Measurements from ENCODE around the gene ASB16. TPM values are rescaled to one million over a fixed set of nuclear protein-coding genes. Genes with fewer than 3 reads are reported as not detected.

The ASB16 gene
- total RNA-seq, 1 experiment from 2014 or later = 0.11 TPM

DNA sequence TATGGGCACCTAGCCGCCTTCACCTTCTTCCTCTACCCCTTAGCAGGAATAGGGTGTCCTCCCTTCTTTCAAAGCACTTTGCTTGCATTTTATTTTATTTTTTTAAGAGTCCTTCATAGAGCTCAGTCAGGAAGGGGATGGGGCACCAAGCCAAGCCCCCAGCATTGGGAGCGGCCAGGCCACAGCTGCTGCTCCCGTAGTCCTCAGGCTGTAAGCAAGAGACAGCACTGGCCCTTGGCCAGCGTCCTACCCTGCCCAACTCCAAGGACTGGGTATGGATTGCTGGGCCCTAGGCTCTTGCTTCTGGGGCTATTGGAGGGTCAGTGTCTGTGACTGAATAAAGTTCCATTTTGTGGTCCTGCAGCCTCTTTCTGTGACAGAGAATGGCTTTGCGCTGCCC is 20.9 kb downstream of the ASB16 start:
- H3K27ac Mint-ChIP-seq = peak overlapping the region; percentile 92
- ATAC-seq = no peak
- no peaks in the 10 kb centered on the region for H3K27me3 Mint-ChIP-seq (ENCODE audit: low read depth)
- no peaks in the 10 kb centered on the region for H3K9me3 Mint-ChIP-seq
- ChIA-PET POLR2A (interaction anchor here (0.6 to 1.6 kb wide), 2 partner anchors 30 to 91 kb away, joined by 4 read pairs; no protein-coding TSS in a partner anchor), CTCF (interaction anchor here (0.9 to 2.4 kb wide), 8 partner anchors 13 to 160 kb away, joined by 3 to 7 read pairs (median 4); no protein-coding TSS in a partner anchor)
- peaks cover 32% of the 10 kb centered on the region for H3K36me3 Mint-ChIP-seq
- no peak for DNase-seq (ENCODE audit: low spot score)
- peak overlapping the region; percentile 28 for H3K4me3 Mint-ChIP-seq
- H3K4me1 Mint-ChIP-seq = peaks cover 26% of the 10 kb centered on the region
- TF ChIP-seq ESRRA (CRISPR knock-in tag; IDR thresholded peaks at IDR 0.05; ENCODE audit: borderline replicate concordance) (no peak), ZNF121 (CRISPR knock-in tag; IDR thresholded peaks at IDR 0.05) (no peak)

DNA sequence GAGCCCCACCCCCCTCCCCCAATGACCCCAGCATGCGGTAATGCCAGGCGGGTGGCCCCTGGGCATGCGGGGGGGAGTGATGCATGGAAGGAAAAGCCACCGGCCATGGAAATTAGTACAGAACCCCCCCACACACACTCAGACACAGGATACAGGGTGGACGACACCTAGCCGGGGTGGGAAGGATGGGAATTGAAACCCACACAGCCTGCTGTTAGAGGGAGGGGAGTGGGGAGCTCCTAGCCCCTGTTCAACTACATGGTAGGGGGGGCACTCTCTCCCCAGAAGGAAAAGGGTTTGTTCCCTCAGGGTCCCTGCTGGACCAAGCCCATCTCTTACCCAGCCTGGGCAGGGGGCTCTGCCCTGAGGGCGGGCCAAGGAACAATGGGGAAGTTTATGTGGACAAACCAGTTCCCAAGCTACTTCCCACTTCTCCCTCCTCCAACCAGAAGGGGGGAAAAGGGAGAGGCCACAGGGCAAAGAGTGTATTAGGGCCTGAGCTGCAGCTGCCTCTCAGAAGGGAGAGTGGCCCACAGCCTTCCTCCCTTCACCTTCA is 21.5 kb downstream of the ASB16 start:
- CTCF ChIA-PET = interaction anchor here (0.8 to 2.4 kb wide), 13 partner anchors 12 to 186 kb away, joined by 3 to 7 read pairs (median 4); no protein-coding TSS in a partner anchor
- Mint-ChIP-seq H3K4me3 (peak overlapping the region; percentile 27; the same call in 1 of the 2 replicates), H3K27me3 (ENCODE audit: low read depth) (no peaks in the 10 kb centered on the region), H3K9me3 (no peaks in the 10 kb centered on the region), H3K27ac (peak overlapping the region; percentile 77), H3K4me1 (peaks cover 26% of the 10 kb centered on the region), H3K36me3 (peaks cover 35% of the 10 kb centered on the region)
- POLR2A ChIA-PET = interaction anchor here (0.6 to 1.6 kb wide), 2 partner anchors 26 to 29 kb away, joined by 3 to 4 read pairs; no protein-coding TSS in a partner anchor
- DNase-seq (ENCODE audit: low spot score) = peak; percentile 53
- peak; percentile 88 for ATAC-seq
- TF ChIP-seq CREM (CRISPR knock-in tag; IDR thresholded peaks at IDR 0.05) (no peak), ZNF121 (CRISPR knock-in tag; IDR thresholded peaks at IDR 0.05) (0 out of 2 replicates have a peak, but pooled peaks have one; percentile 1), ETV6 (CRISPR knock-in tag; IDR thresholded peaks at IDR 0.05) (peak; percentile 68; the same call in 1 of the 2 replicates), HMGA2 (CRISPR knock-in tag; IDR thresholded peaks at IDR 0.05) (no peak), GTF2I (CRISPR knock-in tag; conservative IDR thresholded peaks at IDR 0.05) (no peak), TEAD1 (CRISPR knock-in tag; IDR thresholded peaks at IDR 0.05) (0 out of 2 replicates have a peak, but pooled peaks have one; percentile 59)

DNA sequence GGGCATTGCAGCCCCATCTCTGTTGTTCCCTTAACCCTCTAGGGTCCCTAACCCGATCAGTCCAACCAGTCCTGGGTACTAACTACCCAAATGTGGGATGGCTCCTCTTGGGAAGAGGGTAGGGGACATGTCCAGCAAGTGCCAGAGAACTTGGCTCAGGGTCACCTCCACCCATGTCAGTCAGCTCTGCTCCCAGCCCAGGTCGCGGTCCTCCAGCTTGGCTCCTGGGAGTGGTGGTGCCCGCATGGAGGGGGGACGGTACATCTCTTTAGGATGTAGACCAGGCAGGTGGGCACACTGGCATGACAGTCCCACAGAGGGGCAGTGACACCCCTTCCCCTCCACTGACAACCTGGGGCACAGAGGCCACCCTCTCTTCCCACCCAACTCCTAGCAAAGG is 22.2 kb downstream of the ASB16 start:
- ATAC-seq (no peak), DNase-seq (ENCODE audit: low spot score) (no peak)
- Mint-ChIP-seq H3K4me1 (peaks cover 25% of the 10 kb centered on the region), H3K36me3 (peaks cover 42% of the 10 kb centered on the region), H3K27ac (peak overlapping the region; percentile 77; the same call in 1 of the 2 replicates), H3K4me3 (no peak overlapping the region), H3K27me3 (ENCODE audit: low read depth) (no peaks in the 10 kb centered on the region), H3K9me3 (no peaks in the 10 kb centered on the region)
- ChIA-PET CTCF (interaction anchor here (1.0 to 2.4 kb wide), 10 partner anchors 11 to 186 kb away, joined by 3 to 7 read pairs (median 4); no protein-coding TSS in a partner anchor), POLR2A (interaction anchor here (0.6 kb wide), 1 partner anchor 25 kb away, joined by 3 read pairs; no protein-coding TSS in a partner anchor)
- no peak for TF ChIP-seq EMX1 (CRISPR knock-in tag; IDR thresholded peaks at IDR 0.05)
- TF ChIP-seq NR1H2 (CRISPR knock-in tag; IDR thresholded peaks at IDR 0.05) = no peak
- TF ChIP-seq ZNF121 (CRISPR knock-in tag; IDR thresholded peaks at IDR 0.05) = no peak
- no peak for TF ChIP-seq JUN (CRISPR knock-in tag; IDR thresholded peaks at IDR 0.05)
- no peak for TF ChIP-seq SMAD4 (CRISPR knock-in tag; IDR thresholded peaks at IDR 0.05)
- no peak for TF ChIP-seq ZBTB21 (CRISPR knock-in tag; IDR thresholded peaks at IDR 0.05; ENCODE audit: borderline replicate concordance)
- TF ChIP-seq, protein P1, sequence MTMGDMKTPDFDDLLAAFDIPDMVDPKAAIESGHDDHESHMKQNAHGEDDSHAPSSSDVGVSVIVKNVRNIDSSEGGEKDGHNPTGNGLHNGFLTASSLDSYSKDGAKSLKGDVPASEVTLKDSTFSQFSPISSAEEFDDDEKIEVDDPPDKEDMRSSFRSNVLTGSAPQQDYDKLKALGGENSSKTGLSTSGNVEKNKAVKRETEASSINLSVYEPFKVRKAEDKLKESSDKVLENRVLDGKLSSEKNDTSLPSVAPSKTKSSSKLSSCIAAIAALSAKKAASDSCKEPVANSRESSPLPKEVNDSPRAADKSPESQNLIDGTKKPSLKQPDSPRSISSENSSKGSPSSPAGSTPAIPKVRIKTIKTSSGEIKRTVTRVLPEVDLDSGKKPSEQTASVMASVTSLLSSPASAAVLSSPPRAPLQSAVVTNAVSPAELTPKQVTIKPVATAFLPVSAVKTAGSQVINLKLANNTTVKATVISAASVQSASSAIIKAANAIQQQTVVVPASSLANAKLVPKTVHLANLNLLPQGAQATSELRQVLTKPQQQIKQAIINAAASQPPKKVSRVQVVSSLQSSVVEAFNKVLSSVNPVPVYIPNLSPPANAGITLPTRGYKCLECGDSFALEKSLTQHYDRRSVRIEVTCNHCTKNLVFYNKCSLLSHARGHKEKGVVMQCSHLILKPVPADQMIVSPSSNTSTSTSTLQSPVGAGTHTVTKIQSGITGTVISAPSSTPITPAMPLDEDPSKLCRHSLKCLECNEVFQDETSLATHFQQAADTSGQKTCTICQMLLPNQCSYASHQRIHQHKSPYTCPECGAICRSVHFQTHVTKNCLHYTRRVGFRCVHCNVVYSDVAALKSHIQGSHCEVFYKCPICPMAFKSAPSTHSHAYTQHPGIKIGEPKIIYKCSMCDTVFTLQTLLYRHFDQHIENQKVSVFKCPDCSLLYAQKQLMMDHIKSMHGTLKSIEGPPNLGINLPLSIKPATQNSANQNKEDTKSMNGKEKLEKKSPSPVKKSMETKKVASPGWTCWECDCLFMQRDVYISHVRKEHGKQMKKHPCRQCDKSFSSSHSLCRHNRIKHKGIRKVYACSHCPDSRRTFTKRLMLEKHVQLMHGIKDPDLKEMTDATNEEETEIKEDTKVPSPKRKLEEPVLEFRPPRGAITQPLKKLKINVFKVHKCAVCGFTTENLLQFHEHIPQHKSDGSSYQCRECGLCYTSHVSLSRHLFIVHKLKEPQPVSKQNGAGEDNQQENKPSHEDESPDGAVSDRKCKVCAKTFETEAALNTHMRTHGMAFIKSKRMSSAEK (CRISPR knock-in tag; IDR thresholded peaks at IDR 0.05; ENCODE audit: borderline replicate concordance) = no peak
- no peak for TF ChIP-seq GRHL2 (CRISPR knock-in tag; IDR thresholded peaks at IDR 0.05; ENCODE audit: insufficient replicate concordance, severe bottlenecking)
- TF ChIP-seq, protein P2, sequence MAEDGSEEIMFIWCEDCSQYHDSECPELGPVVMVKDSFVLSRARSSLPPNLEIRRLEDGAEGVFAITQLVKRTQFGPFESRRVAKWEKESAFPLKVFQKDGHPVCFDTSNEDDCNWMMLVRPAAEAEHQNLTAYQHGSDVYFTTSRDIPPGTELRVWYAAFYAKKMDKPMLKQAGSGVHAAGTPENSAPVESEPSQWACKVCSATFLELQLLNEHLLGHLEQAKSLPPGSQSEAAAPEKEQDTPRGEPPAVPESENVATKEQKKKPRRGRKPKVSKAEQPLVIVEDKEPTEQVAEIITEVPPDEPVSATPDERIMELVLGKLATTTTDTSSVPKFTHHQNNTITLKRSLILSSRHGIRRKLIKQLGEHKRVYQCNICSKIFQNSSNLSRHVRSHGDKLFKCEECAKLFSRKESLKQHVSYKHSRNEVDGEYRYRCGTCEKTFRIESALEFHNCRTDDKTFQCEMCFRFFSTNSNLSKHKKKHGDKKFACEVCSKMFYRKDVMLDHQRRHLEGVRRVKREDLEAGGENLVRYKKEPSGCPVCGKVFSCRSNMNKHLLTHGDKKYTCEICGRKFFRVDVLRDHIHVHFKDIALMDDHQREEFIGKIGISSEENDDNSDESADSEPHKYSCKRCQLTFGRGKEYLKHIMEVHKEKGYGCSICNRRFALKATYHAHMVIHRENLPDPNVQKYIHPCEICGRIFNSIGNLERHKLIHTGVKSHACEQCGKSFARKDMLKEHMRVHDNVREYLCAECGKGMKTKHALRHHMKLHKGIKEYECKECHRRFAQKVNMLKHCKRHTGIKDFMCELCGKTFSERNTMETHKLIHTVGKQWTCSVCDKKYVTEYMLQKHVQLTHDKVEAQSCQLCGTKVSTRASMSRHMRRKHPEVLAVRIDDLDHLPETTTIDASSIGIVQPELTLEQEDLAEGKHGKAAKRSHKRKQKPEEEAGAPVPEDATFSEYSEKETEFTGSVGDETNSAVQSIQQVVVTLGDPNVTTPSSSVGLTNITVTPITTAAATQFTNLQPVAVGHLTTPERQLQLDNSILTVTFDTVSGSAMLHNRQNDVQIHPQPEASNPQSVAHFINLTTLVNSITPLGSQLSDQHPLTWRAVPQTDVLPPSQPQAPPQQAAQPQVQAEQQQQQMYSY (CRISPR knock-in tag; IDR thresholded peaks at IDR 0.05) = no peak
